Kidney (tissue), 14 donors: ENCODE data around the gene OTUB2. TPM values are rescaled to one million over a fixed set of nuclear protein-coding genes. Genes with fewer than 3 reads are reported as not detected.

Experiments used
- DNase-seq, 5 donors: peaks; one replicate each; pipeline ENCODE4 v3.0.0-alpha.2; 2013 to 2020
- FAIRE-seq: peaks from 2 replicates; lab custom pipeline; 2012; peaks lifted over from hg19 to GRCh38; lab: Jason Lieb, UNC
- H3K27ac ChIP-seq, 2 donors: one replicate each; pipeline ENCODE4 v1.7.0; 2013; ENCODE audit warnings: low read depth in 2 of 2, low read length in 2 of 2, inconsistent platforms in 1 of 2
- H3K27me3 ChIP-seq: one replicate; pipeline ENCODE4 v1.7.1; 2013; ENCODE audit warnings: low read length, inconsistent platforms; ENCODE audit not compliant: control insufficient read depth, insufficient read depth
- H3K36me3 ChIP-seq, 3 donors: one replicate each; pipeline versions ENCODE4 v1.7.0 to v1.7.1; 2013; ENCODE audit warnings: low read length in 3 of 3, control low read depth in 1 of 3, inconsistent platforms in 1 of 3; ENCODE audit not compliant: insufficient read depth in 3 of 3, control insufficient read depth in 2 of 3
- H3K4me1 ChIP-seq, 3 donors: one replicate each; pipeline versions ENCODE4 v1.7.0 to v1.7.1; 2013; ENCODE audit warnings: low read length in 3 of 3, inconsistent platforms in 1 of 3, low read depth in 1 of 3; ENCODE audit not compliant: control insufficient read depth in 2 of 3, insufficient read depth in 2 of 3
- H3K4me3 ChIP-seq, 3 donors: one replicate each; pipeline versions ENCODE4 v1.7.0 to v1.8.1; 2013; ENCODE audit warnings: low read length in 3 of 3, control low read depth in 1 of 3, inconsistent platforms in 1 of 3
- H3K9ac ChIP-seq, 3 donors: one replicate each; pipeline versions ENCODE4 v1.7.0 to v1.7.1; 2013; ENCODE audit warnings: low read length in 3 of 3, control low read depth in 1 of 3, inconsistent platforms in 1 of 3
- H3K9me3 ChIP-seq, 3 donors: one replicate each; pipeline versions ENCODE4 v1.7.0 to v1.7.1; 2013; ENCODE audit warnings: low read length in 3 of 3, control low read depth in 1 of 3, inconsistent platforms in 1 of 3; ENCODE audit not compliant: control insufficient read depth in 2 of 3, insufficient read depth in 1 of 3
- intact Hi-C: fragments of 100-400 bp; cut with DNase I; formaldehyde crosslinking; loops from one replicate; pipeline ENCODE4 v1.11.1; 2022
- polyA plus RNA-seq: library from polyadenylated mRNA; stranded (reverse); fragments of 350-450 nt; fragmentation: Illumina TruSeq; extraction: RNeasy Lipid Tissue Mini Kit (QIAGEN cat#74804); gene quantifications from one replicate; pipeline ENCODE4 v1.2.3, GENCODE V29; 2014; ENCODE audit warnings: low read depth, low replicate concordance; ENCODE audit not compliant: insufficient read depth
- total RNA-seq: library from RNA; stranded (reverse); fragmentation: NEBNext Ultra II Directional; extraction: Animal tissue kit (Norgen Biotek cat#: 25700); gene quantifications from one replicate; pipeline ENCODE4 v1.2.1, GENCODE V29; 2021
- TF ChIP-seq, protein P1 (sequence below): IDR thresholded peaks from 3 replicates; pipeline ENCODE4 v1.5.1; 2012; ENCODE audit warnings: mild to moderate bottlenecking, moderate library complexity, borderline replicate concordance; ENCODE audit not compliant: insufficient read depth; ENCODE audit errors: extremely low read depth
- donor health status: control.
- donor health status: control.
- donor health status: control.
- donor health status: control.
- donor health status: control.
- donor health status: DM: yes; HTN: yes; CAD: no.
- donor health status: Normal renal cell carcinoma (clear cell type).

Gene OTUB2
- total and polyA plus RNA-seq, 2 donors from 2014 or later, result 1.1 to 1.6 TPM

DNA sequence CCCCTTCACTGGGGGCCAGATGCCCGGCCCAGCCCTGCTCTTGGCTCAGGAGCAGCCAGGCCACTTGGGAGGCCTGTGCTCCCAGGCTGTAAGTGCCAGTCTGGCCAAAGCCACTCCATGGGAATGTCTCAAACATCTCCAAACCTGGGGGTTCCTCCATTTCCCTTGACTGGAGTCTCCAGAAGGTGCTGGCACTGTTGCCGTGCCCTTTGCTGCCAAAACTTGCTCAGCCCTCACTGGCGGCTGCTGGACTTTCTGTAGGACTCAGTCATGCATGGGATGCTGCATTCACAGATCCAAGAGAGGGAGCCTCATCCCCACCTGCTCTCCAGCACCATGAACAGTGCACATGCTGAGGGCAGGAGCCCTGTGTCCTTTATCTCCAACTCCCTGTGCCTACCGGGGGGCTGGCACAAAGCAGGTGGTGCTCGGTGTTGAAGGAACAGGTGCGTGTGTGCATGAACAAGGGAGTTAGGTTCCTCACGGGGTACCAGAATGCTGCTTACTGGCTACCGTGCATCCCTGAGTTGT, 9.6 kb upstream of the OTUB2 start:
- Histone ChIP-seq H3K36me3 (no peaks in the 10 kb centered on the region), H3K27ac (no peak overlapping the region), H3K4me1 (no peaks in the 10 kb centered on the region), H3K4me3 (no peak overlapping the region), H3K27me3 (no peaks in the 10 kb centered on the region), H3K9me3 (no peaks in the 10 kb centered on the region), H3K9ac (no peak overlapping the region)
- FAIRE-seq (no peak), DNase-seq (no peak)
- TF ChIP-seq, protein P1, sequence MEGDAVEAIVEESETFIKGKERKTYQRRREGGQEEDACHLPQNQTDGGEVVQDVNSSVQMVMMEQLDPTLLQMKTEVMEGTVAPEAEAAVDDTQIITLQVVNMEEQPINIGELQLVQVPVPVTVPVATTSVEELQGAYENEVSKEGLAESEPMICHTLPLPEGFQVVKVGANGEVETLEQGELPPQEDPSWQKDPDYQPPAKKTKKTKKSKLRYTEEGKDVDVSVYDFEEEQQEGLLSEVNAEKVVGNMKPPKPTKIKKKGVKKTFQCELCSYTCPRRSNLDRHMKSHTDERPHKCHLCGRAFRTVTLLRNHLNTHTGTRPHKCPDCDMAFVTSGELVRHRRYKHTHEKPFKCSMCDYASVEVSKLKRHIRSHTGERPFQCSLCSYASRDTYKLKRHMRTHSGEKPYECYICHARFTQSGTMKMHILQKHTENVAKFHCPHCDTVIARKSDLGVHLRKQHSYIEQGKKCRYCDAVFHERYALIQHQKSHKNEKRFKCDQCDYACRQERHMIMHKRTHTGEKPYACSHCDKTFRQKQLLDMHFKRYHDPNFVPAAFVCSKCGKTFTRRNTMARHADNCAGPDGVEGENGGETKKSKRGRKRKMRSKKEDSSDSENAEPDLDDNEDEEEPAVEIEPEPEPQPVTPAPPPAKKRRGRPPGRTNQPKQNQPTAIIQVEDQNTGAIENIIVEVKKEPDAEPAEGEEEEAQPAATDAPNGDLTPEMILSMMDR, result no peak
- intact Hi-C loops, result no loop called here

- DNase-seq, result no peak
- TF ChIP-seq, protein P1, result no peak
- intact Hi-C loops, result no loop called here
Measured at GRCh38 chr14:94018308-94018707, 7.8 kb upstream of the OTUB2 start.

GRCh38 chr14:94019329-94019728, 6.8 kb upstream of the OTUB2 start:
- no peaks in the 10 kb centered on the region for H3K4me1 ChIP-seq
- no peak overlapping the region for H3K27ac ChIP-seq
- H3K4me3 ChIP-seq, result no peak overlapping the region
- intact Hi-C loops, result no loop called here
- H3K36me3 ChIP-seq, result no peaks in the 10 kb centered on the region
- H3K27me3 ChIP-seq, result no peaks in the 10 kb centered on the region
- DNase-seq (no peak), FAIRE-seq (no peak)
- no peak overlapping the region for H3K9ac ChIP-seq
- H3K9me3 ChIP-seq, result no peaks in the 10 kb centered on the region
- TF ChIP-seq, protein P1, result no peak

More at GRCh38 chr14:94018308-94018707, 7.8 kb upstream of the OTUB2 start:
- Histone ChIP-seq H3K4me3 (no peak overlapping the region), H3K9me3 (no peaks in the 10 kb centered on the region), H3K27me3 (no peaks in the 10 kb centered on the region), H3K27ac (no peak overlapping the region), H3K36me3 (no peaks in the 10 kb centered on the region), H3K4me1 (no peaks in the 10 kb centered on the region), H3K9ac (no peak overlapping the region)
- no peak for FAIRE-seq

GRCh38 chr14:94020267-94020666, 5.9 kb upstream of the OTUB2 start:
- Histone ChIP-seq H3K9ac (no peak overlapping the region), H3K27ac (no peak overlapping the region), H3K27me3 (no peaks in the 10 kb centered on the region), H3K4me1 (no peaks in the 10 kb centered on the region), H3K9me3 (no peaks in the 10 kb centered on the region), H3K4me3 (no peak overlapping the region), H3K36me3 (no peaks in the 10 kb centered on the region)
- DNase-seq (no peak), FAIRE-seq (no peak)
- TF ChIP-seq, protein P1, result no peak
- intact Hi-C loops, result no loop called here
